ENCODE results near the gene RPRD1B.
"Not testable (repeated sequence)": the region's sequence is repeated elsewhere in the genome, so short reads cannot be mapped to it uniquely, and the experiment has no call there.

The RPRD1B gene

DNA sequence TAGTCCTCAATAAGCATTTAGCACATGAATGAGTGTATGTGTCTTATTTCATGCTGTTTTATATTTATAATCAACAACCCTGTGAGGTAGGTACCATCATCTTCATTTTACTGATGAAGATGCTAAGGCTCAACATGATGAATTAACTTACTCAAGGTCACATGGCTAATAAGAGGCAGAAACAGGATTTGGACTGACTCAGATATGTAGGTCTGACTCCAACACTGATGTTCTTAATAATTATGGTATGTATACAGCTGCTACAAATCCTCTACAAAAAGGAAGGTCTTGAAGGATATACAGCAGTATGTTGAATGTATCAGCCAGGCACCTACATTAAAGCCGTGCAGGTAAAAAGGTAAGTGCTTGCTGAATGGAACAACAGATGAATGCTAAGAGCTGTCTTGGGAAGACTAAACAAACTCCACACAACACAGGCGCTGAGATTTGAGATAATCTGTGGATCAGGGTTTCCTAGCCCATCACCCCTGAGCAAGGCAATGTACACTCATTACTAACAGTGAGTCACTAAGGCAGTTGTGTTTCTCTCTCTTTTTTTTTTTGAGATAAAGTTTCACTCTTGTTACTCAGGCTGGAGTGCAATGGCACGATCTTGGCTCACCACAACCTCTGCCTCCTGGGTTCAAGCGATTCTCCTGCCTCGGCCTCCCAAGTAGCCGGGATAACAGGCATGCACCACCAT is 32.2 kb upstream of the RPRD1B start:
- DNase-seq (ENCODE audit: low spot score), result peak; percentile 76

DNA sequence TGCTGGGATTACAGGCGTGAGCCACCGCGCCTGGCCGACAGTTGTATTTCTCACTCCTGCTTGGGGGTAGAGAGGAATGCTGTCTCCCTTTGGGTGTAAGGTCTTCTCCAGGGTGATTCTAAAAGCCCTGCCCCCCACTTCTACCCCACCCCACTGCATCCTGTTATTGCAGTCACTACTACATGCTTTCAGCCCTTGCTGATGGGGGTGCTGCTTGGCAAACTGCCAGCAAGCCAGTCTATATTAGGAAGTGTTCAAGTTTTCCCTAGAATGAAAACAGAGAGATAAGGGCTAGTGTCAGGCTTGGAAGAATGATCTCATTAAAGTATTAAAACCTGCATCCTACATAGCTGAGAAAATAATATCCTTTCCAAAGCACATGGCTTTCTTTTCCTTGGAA is 31.6 kb upstream of the RPRD1B start:
- no peak for DNase-seq (ENCODE audit: low spot score)

DNA sequence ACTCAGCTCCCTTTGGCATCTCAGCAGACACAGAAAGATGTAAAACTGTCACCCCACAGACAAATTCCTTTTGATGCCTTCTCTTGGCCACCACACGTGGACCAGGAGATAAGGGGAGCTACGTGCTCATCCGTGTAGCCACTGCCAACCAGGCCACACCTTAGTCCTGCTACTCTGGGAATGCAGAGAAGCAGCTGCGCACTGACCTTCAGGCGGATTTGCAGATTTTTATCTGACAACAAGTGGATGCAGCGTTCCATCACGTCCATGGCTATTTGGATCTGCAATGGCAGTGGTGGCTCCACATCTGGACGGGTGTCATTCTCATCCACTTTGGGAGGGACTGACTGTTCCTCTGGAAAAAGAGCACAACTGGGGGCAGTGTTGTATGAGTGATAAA is 31.1 kb upstream of the RPRD1B start:
- DNase-seq (ENCODE audit: low spot score), result no peak

DNA sequence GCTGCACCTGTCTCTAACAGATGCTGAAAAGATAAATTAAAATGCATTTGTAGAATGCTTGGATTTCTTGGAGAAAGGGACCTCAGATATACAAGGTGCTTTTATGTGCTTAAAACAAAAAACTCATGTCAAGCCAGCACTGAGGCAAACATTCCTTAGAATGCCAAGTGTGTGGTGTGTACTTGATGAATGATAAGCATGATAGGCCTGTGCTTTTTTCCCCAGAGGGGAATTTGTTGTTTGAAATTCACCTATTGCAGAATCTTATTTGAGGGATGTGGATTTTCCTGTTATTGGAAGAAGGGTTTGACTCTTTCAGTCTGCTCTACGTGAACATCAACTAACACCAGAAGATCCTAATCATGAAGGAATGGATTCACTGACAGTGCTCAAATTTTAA is 29.1 kb upstream of the RPRD1B start:
- DNase-seq (ENCODE audit: low spot score), result no peak

DNA sequence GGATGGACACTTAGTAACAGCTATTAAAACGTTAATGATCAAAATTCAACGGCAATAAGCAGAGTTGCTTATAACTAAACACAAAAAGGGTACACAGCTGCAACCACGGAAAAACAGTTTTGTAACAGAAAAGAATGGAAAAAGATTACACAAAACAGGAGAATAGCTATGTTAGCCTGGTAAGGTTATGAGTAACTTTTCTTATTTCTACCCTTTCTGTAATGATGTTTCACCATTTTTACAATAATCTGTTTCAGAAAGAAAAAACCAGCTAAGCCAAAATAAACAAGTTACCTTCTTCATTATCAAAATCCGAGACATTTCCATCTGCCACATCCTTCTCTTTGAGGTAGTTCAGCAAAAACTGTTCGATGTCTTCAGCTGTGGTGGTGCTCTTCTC is 27.6 kb upstream of the RPRD1B start:
- DNase-seq (ENCODE audit: low spot score), result no peak

DNA sequence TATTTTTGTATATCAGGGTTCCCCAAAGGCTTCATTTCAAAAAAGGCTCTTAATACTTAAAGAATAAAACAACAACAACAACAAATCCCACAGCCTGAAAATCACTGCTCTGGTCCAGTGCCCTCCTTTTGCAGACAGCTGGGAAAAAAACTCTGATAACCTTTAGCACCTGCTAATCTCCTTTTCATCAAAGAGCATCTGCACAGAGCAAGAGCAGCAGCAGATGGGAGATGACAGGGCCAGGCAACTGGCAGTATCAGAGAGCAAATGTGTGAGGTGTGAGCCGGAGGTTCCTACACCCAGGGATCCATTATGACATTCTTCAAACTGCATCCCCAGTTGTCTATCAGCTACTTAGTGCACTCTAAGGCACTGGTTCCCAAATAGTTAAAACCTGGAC is 26.0 kb upstream of the RPRD1B start:
- DNase-seq (ENCODE audit: low spot score), result no peak

DNA sequence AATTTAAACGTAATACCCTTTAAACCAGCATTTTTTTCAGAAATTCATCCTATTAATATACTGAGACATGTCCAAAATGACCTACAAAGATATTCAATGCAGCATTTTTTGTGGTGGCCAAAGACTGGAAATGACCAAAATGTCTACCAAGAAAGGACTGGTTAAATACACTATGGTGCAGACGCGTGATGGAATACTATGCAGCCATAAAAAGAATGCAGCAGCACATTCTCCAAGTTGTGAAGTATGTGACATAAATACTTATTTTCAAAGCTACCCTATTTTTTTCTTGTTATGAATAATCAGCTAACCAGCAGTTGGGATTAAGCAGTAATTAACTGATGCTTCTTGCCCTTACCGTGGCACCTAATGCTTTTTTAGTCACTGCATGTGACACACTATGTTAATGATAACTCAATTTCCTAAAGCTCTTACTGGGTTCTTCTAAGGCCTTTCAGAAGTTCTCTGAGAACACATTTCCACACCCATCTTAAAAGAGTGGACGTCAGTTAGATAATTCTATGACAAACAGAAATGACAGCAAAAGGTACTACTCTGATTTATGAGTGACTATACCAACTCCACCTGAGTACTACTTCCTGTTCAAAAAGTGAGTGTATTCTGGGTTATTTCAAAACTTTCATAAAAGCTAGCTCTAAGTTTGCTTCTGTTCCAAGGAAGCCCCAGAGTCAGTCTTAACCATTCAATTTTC is 25.2 kb upstream of the RPRD1B start:
- DNase-seq (ENCODE audit: low spot score), result no peak

DNA sequence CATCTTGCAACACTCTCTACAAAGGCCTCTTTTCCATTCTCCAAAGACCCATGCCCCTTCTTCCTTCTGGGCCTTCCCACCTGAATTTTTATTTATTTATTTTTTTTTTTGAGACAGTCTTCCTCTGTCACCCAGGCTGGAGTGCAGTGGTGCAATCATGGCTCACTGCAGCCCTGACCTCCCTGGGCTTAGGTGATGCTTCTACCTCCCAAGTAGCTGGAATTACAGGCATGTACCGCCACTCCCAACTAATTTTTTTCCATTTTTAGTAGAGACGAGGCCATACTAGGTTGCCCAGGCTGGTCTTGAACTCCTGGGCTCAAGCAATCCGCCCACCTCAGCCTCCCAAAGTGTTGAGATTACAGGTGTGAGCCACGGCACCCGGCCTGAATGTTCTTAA is 24.1 kb upstream of the RPRD1B start:
- not testable (repeated sequence) for DNase-seq (ENCODE audit: low spot score)

DNA sequence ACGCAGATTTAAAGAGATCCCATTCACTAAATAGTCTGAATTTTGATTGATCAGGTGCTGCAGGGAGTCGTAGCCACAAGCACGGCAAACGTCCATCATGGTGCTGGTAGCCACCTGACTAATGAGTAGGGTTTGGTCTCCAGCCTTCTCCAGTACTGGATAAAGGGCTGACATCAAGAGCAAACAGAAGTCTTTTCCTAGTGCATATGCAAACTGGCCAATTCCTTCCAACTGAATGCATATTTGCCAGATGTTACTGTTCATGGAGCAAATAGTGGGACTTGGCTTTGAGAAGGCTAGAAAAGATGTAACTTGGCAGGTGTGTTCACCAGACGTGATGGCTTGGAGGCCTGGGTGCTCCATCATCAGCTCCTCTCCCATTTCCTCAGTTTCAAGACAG is 21.9 kb upstream of the RPRD1B start:
- no peak for DNase-seq (ENCODE audit: low spot score)

DNA sequence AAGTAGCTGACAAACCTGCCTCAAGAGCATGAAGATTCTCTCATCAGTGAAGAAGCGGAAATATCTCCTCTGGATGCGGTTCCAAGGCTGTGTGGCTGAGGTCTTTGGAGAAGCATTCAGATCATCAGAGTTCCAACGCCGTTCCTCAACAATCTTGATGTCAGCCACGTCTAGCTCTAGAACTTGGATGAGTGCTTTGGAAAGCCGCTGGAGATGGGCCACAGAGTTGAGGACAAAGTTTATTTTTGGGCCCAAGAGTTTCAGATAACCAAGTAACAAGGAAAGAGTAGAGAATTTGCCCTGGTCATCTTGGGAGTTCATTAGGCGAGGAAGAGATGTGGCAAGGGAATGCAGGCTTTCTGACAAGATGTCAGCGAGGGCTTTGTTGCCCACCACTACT is 21.2 kb upstream of the RPRD1B start:
- no peak for DNase-seq (ENCODE audit: low spot score)

DNA sequence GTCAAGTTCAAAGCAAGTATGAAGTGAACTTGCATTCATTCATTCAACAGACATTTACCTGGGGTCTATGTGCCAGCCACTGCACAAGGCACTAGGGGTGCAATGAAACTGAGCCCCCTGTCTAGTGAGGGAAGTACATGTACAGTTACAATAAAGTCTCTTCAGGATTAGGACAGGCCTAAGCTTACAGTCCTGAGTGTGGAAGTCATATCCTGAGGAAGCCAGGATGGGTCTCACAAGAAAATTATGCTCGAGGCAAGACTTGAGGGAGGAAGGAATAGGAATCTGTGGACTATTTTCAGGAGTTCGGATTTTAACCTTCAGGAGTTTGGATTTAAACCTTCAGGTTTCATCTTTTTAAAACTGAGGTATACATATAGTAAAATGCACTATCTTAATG is 19.7 kb upstream of the RPRD1B start:
- DNase-seq (ENCODE audit: low spot score), result no peak

DNA sequence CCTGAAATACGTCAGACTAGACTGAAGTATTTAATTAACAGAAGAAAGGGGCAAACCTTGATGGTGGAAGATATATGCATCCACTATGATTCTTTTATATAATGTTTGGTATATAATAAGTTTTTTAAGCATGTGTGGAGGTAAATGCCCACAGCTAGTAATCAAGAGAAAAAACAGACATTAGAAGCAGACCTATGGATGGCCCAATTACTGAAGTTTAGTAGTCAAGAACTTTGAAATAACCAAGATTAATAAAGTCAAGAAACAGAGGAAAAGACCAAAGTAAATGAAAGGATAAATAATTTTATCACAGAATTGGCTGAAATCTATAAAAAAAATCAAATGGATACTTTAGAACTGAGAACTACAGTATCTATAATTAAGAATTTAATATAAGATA is 15.6 kb upstream of the RPRD1B start:
- DNase-seq (ENCODE audit: low spot score), result no peak

DNA sequence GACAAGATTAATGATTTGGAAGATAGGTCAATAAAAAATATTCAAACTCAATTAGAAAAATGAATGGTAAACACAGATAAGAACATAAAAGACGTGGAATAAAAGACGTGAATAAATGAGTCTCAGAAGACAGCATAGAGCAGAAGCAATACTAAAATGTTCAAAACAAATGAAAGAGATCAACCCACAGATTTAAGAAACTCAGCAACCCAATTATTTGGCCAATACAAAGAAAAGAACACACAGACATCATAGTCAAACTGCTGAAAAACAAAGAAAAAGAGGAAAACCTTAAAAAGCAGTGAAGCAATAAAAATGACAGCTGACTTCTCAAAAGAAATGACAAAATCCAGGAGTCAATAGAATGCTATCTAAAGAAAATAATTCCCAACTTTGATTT is 15.2 kb upstream of the RPRD1B start:
- DNase-seq (ENCODE audit: low spot score), result no peak

DNA sequence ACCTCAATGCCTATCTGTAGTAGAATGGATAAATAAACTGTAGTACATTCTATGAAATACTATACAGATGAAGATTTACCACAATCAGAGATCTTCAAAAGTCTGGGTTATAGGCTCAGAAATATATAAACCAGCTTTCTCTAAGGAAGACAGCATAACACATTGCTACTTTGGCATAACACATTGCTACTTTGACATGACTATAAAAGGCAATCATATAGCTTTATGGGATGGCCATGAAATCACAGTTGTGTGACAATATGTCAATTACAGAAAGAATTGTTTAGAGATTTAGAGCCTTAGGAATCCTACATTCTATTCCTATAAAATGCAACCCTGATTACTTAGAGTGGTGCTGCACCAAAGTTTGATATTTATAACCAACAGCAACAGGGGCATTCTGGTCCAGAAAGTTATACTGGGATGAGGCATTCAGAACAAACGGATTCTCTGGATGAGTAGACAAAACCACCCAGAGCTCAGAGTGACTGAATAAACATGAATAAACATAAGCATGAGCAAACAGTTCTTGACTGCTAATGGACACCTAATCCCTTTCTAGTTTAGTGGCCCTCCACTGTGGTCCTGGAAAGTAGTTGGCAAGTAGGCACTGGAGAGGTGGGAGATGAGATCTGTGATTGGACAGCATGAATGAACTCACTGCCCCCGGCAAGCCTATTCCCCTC is 12.3 kb upstream of the RPRD1B start:
- no peak for DNase-seq (ENCODE audit: low spot score)

DNA sequence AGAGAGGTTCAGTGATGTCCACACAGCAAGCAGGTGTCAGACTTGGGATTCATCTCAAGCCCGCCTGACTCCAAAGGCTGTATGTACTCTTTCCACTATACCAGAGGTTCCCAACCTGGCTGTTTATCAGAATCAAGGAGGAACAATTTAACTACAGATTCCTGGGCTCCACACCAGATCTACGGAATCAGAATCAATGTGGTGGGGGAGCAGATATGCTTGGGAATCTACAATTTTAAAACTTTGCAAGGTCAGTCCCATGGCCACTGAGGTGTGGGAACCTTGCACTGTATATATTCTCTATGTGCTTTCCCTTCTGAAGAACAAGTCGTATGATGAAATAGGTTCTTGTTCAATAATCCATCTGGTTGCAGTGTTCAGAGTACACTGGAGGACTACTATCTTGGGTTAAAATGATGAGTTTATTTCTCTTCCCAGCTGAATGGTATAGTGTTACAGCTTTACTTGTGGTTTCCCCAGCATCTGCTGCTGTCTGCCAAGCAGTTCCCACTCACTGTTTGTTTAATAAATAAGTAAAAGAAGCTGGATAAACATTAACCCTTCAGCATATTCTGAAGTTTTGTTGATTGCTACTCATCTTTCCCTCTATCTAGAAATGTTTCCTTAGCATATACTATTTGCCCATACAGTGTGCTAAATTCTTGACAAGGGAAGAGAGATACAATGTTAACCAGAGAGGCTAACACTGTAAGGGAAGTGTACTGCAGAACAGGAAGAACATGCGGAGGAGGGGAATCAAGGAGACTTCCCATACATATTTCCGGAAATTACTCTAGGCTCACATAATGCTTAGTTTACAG is 10.2 kb upstream of the RPRD1B start:
- no peak for DNase-seq (ENCODE audit: low spot score)

DNA sequence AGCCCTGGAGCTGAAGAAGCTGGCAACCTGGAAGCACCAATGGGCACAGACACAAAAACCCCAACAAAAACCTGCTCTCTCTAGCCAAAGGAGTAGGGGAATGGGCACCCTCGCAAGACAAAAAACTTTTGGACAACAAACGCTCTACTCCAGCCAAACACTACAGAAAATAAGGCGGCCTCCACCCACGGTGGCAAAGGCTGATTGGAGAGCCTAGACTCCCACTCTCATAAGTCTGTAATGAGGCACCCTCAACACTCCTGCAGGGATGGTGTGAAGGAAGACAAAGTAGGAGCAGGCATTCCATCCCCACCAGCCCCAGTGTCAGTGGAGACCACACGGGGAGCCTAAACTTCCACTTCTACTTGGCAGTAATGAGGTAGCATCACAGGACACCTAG is 9.1 kb upstream of the RPRD1B start:
- no peak for DNase-seq (ENCODE audit: low spot score)

DNA sequence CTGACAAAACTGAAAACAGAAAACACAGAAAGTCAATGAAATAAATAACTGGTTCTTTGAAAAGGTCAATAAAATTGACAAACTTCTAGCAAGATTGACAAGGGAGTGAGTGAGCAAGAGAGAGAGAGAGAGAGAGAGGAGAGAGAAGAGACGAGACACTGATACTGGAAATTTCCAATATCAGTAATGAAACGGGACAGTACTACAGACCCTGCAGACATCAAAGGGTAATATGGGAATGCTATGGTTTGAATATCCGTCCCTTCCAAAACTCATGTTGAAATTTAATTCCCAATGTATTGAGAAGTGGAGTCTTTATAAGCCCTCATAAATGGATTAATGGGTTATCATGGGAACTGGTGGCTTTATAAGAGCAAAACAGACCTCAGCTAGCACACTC is 4.1 kb upstream of the RPRD1B start:
- no peak for DNase-seq (ENCODE audit: low spot score)

DNA sequence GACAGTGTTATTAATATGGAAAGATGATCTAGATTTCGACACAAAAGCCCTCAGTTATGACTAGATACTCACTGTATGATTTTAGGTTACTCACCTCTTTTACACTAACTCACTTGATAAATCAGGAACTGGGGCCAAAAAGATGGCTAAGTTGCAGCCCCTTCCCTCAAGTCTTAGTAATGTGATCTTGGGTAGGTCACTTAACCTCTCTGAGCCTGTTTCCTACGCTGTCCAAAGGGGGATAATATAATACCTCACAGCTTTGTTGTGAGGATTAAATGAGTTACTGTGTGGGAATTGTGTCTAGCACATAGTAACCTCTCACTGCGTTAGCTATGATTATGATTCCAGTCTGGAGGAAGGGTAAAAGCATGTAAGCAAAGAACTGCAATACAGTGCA is 1.6 kb upstream of the RPRD1B start:
- DNase-seq (ENCODE audit: low spot score), result no peak

DNA sequence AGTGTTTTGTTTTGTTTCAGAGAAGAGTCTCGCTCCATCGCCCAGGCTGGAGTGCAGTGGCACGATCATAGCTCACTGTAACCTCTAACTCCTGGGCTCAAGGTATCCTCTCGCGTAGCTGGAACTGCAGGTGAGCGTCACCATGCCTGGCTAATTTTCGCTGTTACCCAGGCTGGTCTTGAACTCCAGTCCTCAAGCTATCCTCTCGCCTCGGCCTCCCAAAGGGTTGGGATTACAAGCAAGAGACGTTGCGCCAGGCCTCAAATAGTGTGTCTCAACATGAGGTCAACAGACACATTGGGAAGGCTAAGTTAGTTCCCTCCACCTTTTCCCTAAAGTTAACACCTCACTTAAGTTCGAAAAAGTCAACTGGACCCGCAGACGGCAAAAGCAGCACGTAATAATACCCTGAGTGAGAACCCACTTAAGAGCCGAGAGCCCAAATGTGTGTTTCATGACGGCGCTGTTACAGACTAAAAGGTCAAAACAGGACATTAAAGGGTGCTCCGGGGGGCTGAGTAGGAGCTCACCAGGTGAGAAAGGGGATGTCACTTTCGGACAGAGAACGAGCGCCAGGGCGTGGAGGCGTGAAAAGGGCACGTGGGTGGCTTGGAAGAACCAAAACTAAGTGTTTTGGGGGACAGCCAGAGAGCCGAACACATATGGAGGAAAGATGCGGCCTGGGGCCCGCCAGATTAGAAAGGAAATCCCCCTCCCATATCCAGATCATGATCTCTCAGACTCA is 789 bp upstream of the RPRD1B start:
- DNase-seq (ENCODE audit: low spot score), result no peak

DNA sequence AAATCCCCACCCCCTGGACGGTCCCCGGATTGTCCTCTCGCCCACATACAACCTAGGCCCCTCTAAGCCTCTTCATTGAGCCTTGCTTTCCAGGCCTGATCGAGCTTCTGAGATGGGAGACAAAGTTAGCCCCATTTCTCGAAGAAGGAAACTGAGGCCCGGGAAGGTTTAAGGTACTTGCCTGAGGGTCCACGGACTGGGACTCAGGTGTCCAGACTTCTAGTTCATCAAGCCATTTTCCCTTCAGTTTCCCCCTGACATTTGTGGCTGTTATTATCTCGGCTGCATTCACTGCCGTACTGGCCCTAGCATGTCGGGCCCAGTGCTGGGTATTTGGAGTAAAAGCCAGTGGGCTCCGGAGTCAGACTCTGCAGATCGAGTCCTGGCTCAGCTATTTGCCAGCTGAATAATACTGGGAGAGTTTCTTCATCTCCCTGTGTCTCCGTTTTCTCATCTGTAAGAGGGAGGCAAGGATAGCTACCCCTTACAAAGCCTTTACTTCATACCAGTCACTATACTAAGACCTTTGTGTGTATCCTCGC is 633 bp downstream of the RPRD1B start:
- DNase-seq (ENCODE audit: low spot score), result no peak

DNA sequence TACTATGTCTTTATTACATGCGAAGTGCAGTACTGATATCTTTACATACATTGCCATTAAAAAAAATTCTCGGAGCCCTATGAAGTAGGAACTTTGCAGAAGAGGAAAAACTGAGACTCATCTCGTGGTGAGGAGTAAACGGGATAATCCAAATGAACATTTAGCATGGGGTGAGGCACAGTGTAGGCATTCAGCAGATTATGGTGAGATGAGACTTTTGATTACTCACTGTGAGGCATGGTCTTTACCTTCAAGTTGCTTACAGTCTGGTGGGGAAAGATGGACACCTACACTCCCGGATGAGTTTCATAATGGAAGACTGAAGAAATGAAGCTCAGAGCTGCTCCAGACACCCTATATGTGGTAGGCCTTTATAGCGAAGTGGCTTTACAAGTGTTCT is 1.4 kb downstream of the RPRD1B start:
- no peak for DNase-seq (ENCODE audit: low spot score)

DNA sequence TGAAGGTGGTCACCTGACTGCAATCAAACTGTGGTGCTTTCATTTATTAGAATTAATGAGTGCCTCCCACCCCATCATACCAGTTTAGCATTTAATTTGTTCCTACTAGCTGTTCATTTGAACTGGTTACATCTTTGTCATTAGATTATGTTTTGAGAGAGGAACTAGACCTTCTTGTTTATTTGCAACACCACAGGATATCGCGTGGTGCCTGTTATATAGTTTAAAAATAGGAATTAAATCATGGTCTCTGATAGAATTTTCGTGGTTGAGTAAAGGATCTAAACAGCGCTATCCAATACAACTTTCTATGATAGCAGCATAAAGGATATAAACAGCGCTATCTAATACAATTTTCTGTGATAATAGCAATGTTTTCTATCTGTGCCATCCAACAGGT is 2.8 kb downstream of the RPRD1B start:
- no peak for DNase-seq (ENCODE audit: low spot score)

All from AG08395 (cell line).